Activated naive CD4-positive, alpha-beta T cell (primary cell): Measurements from ENCODE around the gene SETD3.
"Not testable (repeated sequence)": the region's sequence is repeated elsewhere in the genome, so short reads cannot be mapped to it uniquely, and the experiment has no call there.

Experiments used
- DNase-seq, 4 experiments: peaks; one replicate each; lab custom pipeline; 2025; lab: John Stamatoyannopoulos, UW

The SETD3 gene

GRCh38 chr14:99360774-99361595, 119.7 kb downstream of the SETD3 start:
- DNase-seq, result no peak

- DNase-seq, result no peak
Observed at GRCh38 chr14:99359906-99360305, 120.8 kb downstream of the SETD3 start.

GRCh38 chr14:99357916-99358390, 122.7 kb downstream of the SETD3 start:
- no peak for DNase-seq

- no peak for DNase-seq
Observed at GRCh38 chr14:99357151-99357915, 123.3 kb downstream of the SETD3 start.

- no peak for DNase-seq
Observed at GRCh38 chr14:99356031-99356608, 124.5 kb downstream of the SETD3 start.

- DNase-seq, result no peak
Observed at GRCh38 chr14:99354166-99354875, 126.3 kb downstream of the SETD3 start.

GRCh38 chr14:99352688-99353280, 127.9 kb downstream of the SETD3 start:
- no peak for DNase-seq

- no peak for DNase-seq
Observed at GRCh38 chr14:99351166-99352007, 129.3 kb downstream of the SETD3 start.

- no peak for DNase-seq
Observed at GRCh38 chr14:99350751-99351150, 129.9 kb downstream of the SETD3 start.

- no peak for DNase-seq
Observed at GRCh38 chr14:99349721-99350495, 130.8 kb downstream of the SETD3 start.

- DNase-seq, result no peak
Observed at GRCh38 chr14:99348816-99349614, 131.6 kb downstream of the SETD3 start.

- DNase-seq, result not testable (repeated sequence)
Observed at GRCh38 chr14:99348231-99348630, 132.4 kb downstream of the SETD3 start.
